ENCODE measurements around the gene PTP4A2.

GRCh38 chr1:31976401-31976800, 38.2 kb upstream of the PTP4A2 start:
- no peak for TF ChIP-seq CTCF (IDR thresholded peaks at IDR 0.05)
- TF ChIP-seq POLR2A (IDR thresholded peaks at IDR 0.05), result no peak

All from sigmoid colon (tissue), 3 donors.